ENCODE data around the gene GIPC2. TPM values are rescaled to one million over a fixed set of nuclear protein-coding genes. Genes with fewer than 3 reads are reported as not detected.
"Not testable (repeated sequence)": the region's sequence is repeated elsewhere in the genome, so short reads cannot be mapped to it uniquely, and the experiment has no call there.

Gene GIPC2
- total RNA-seq = 31.9 and 37.2 TPM in 2 replicates

DNA sequence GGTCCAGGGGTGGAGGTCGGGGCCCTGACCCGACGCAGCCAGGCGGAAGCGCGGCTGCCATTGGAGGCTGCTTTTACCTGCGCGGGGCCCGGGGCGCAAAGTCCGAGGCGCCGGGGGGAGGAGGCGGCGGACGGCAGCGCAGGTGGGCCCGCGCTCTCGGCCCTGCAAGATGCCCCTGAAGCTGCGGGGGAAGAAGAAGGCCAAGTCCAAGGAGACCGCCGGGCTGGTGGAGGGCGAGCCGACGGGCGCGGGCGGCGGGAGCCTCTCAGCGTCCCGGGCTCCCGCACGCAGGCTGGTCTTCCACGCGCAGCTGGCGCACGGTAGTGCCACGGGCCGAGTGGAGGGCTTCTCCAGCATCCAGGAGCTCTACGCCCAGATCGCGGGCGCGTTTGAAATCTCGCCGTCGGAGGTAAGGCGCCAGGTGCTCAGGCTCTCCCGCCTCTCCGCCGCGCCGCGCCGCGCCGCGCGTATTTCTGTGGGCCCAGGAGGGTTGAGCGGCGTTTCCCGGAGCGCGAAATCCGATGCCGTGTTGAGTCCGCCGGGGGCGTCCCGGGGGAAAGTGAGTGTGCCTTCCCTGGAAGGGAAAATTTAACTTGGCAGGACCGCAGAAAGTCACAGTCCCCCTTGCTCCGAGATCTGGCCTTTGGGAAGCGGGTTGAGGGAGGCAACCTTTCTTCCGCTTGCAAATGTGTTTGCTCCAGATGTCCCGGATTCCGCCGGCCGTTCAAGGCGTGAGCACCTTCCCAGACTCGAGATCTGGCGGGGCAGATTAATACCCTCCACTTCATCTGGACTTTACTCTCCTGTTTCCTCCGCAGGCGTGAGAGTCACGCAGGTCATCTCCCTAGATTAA is at the start of gene GIPC2:
TSS of gene GIPC2 (plus strand) at position 41 of the 853 bp plus-strand sequence. CDS start at position 170, 129 bp downstream.
- DNase-seq (ENCODE audit: low read depth in 2 of 2) = peak in 1 of 2 donors; percentile 59

GRCh38 chr1:77996734-77997133 is 49.0 kb upstream of the GIPC2 start:
- no peak for DNase-seq (ENCODE audit: low read depth in 2 of 2)

DNA sequence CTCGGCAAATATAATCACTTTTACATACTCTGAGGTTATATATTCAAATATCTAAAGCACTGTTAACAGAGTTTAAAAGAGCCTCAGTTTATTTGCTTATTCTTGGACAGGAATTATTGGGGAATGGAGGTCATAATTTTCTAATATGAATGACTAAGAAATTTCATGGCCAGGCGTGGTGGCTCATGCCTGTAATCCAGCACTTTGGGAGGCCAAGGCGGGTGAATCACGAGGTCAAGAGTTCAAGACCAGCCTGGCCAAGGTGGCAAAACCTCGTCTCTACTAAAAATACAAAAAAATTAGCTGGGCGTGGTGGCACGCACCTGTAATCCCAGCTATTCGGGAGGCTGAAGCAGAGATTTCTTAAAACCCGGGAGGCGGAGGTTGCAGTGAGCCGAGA is 45.2 kb upstream of the GIPC2 start:
- DNase-seq (ENCODE audit: low read depth in 2 of 2) = not testable (repeated sequence)

DNA sequence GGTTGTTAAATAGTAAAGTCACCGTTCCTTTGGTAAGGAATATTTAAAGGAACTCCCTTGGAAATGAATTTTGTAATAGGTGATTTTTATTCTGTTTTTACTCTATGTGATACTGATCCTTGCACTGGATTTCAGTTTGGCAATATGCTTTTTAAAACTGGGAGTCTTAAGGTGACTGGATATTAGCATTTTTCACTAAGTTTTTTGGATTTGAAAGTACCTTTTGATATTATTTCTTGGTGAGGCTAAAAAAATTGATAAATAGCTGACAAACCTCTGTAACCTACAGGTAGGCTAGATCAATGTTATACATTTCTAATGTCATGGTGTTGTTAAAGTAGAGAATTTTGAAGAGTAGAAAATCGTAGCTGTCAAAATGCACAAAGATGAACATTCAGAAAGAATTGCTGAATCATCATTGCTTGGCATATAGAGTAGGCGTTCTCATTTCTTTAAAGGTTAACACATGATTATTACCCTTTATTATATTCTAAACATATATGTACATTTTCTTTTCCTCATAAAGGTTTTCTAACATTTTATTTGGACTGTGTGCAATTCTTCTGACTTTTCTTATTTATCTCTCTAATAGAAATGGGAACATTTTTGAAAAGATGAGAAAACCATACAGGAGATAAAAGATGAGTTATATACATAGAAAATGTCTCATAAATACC is 42.6 kb upstream of the GIPC2 start:
- no peak for DNase-seq (ENCODE audit: low read depth in 2 of 2)

DNA sequence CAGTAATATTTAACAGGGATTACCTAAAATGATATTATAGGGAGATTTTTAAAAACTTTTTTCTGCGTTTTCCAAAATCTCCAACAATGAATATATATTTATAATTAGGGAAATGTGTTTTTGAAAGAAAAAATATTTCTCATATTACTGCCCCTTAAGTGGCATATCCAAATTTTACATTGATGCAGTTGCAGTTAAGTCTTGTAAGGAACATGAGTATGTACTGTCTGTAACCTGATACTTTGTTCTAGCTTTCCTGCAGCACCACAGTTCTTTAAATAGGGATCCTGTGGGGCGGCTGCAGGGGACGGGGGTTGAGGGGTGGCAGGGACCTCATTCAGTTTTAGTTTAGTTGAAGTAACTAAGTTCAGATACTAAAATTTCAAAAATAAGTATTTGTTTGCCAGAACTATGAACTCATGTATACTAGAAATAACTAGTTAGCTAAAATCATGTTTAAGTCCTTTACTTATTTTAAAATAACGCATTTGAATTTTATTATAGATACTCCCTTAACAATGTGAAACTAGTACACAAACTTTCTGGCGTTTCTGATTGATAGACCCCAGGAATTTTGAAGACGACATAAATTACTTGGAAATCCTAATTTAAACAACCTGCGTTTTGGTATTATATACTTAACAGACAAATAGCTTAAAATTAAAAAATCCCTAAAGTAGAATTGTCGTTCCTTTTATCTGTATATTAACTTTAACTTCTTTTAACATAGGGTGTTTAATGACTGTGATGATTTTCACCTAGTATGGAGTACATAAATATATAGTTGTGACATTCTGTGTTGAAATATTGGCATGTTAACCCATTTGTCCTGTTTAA is 41.7 kb upstream of the GIPC2 start:
- peak in 1 of 2 donors; percentile 79 for DNase-seq (ENCODE audit: low read depth in 2 of 2)

DNA sequence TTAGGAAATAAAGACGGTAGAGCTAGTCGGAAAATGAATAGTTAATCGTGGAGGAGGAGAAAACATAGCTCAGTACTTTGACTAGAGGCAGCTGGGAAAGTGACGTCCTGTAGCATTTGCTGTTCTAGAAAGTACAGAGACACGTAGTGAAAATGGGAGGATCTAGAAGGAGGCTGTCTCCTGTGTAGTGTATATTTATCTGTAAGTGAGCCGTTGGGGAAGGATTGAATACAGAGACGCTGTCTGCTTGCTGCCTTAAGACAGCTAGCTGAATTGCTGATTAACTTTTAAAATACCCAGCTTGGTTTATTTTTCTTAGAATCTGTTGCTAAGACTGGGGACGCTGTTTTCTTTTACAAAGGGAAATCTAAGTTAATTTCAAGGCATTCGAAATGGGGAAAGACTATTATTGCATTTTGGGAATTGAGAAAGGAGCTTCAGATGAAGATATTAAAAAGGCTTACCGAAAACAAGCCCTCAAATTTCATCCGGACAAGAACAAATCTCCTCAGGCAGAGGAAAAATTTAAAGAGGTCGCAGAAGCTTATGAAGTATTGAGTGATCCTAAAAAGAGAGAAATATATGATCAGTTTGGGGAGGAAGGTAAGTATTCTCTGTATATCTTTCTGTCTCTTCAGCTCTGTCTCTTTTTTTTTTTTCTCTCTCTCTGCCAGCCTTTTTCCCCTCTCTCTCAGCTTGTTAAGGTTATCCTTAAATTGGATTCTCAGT is 40.9 kb upstream of the GIPC2 start, which contains the start of gene DNAJB4:
TSS of gene DNAJB4 (plus strand) at position 221 of the 729 bp plus-strand sequence. CDS start at position 393, 172 bp downstream.
- peak; percentile 95 to 99 for DNase-seq (ENCODE audit: low read depth in 2 of 2)

GRCh38 chr1:78005448-78005722 is 40.4 kb upstream of the GIPC2 start:
- DNase-seq (ENCODE audit: low read depth in 2 of 2) = no peak

- DNase-seq (ENCODE audit: low read depth in 2 of 2) = peak; percentile 89
Observed at GRCh38 chr1:78005755-78006154, 40.0 kb upstream of the GIPC2 start.

- DNase-seq (ENCODE audit: low read depth in 2 of 2) = no peak
Observed at GRCh38 chr1:78006521-78006920, 39.2 kb upstream of the GIPC2 start.

DNA sequence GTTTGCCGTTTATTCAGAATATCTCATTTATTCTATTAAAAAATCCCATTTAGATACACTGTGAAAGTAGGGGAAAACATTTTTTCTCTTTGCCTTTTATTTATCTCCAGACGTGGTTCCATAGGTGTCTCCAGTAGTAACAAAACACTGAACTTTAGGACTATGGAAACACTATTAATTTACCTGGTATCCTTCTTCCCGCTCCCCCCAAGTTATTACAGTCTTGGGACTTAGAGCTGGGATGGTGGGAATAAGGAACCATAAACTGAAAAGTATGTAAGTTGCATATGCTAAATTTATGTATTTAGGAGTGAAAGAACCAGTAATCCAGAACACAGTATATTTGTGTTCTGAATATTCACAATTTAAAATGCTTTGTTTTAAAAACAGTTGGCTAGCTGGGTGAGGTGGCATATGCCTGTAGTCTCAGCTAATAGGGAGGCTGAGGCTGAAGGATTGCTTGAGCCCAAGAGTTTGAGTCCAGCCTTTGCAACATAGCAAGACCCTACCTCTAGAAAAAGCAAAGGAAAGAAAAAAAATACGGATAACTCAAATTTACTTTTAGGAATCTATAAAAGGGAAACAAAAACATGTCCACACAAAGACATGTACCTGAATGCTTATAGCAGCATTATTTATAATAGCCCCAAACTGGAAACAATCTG is 38.0 kb upstream of the GIPC2 start:
- DNase-seq (ENCODE audit: low read depth in 2 of 2) = peak in 1 of 2 donors; percentile 35

GRCh38 chr1:78009276-78009675 is 36.5 kb upstream of the GIPC2 start:
- peak in 1 of 2 donors; percentile 24 for DNase-seq (ENCODE audit: low read depth in 2 of 2)

DNA sequence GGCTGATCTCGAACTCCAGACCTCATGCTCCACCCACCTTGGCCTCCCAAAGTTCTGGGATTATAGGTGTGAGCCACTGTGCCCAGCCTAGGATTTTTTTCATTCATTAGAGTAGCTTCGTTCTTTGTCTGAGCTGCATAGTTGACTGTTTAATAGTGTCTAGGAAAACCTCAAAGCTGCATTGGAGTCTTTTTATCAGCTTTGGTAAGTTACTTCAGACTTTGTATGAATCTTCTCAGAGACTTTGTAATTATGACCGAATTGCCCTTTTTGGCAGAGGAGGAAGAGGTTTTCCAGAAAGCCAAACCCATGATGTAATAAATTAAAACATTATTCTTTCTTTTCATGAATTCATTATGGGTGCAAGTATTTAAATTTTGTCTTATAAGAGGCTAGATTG is 35.9 kb upstream of the GIPC2 start:
- DNase-seq (ENCODE audit: low read depth in 2 of 2) = no peak

DNA sequence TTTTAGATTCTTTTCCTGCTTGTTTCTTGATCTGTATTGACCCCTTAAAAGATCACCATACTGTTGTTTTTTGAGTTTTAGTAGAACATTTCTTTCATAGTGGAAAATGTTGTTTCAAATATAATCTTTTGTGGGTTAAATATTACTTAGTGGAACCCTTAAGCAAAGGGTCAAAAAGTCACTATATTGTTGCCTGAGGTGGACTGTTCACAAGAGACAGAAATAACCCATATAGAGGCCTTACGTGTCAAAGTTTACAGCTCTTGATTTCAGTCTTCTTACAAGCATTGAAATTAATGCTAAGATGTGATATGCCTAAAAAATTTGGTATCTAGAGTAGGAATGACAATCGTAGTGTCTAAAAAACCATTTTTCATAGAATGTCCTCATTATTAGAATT is 34.7 kb upstream of the GIPC2 start:
- DNase-seq (ENCODE audit: low read depth in 2 of 2) = no peak

GRCh38 chr1:78015148-78015547 is 30.6 kb upstream of the GIPC2 start:
- DNase-seq (ENCODE audit: low read depth in 2 of 2) = no peak

DNA sequence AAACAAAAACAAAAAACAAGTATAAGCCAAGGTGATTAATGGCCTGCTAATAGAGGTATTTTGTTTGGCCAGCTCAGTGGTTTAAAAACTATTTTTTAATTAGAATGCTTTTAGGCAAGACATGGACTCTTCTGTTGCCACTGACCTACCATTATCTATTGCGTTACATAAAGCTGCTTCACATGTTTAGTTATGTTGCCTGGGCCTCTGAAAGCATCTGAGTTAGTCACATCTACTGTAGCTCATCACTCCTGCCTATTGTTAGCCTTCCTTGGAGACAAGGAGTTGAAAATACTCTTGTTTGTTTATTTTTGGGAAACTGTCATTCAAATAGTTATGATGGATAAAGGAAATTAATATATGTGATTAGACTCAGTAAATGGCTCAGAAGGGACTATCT is 26.7 kb upstream of the GIPC2 start:
- DNase-seq (ENCODE audit: low read depth in 2 of 2) = no peak

DNA sequence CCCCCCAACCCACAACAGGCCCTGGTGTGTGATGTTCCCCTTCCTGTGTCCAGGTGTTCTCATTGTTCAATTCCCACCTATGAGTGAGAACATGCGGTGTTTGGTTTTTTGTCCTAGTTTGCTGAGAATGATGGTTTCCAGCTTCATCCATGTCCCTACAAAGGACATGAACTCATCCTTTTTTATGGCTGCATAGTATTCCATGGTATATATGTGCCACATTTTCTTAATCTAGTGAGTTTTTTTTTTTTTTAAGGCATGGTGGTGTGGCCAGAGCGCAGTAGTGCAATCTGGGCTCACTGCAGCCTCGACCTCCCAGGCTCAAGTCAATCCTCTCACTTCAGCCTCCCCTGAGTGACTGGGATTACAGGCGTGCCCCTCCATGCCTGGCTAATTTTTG is 24.6 kb upstream of the GIPC2 start:
- DNase-seq (ENCODE audit: low read depth in 2 of 2) = not testable (repeated sequence)

- DNase-seq (ENCODE audit: low read depth in 2 of 2) = no peak
Observed at GRCh38 chr1:78029793-78030192, 16.0 kb upstream of the GIPC2 start.

GRCh38 chr1:78032996-78033796 is 12.6 kb upstream of the GIPC2 start:
- no peak for DNase-seq (ENCODE audit: low read depth in 2 of 2)

GRCh38 chr1:78033797-78034172 is 12.0 kb upstream of the GIPC2 start:
- DNase-seq (ENCODE audit: low read depth in 2 of 2) = no peak

DNA sequence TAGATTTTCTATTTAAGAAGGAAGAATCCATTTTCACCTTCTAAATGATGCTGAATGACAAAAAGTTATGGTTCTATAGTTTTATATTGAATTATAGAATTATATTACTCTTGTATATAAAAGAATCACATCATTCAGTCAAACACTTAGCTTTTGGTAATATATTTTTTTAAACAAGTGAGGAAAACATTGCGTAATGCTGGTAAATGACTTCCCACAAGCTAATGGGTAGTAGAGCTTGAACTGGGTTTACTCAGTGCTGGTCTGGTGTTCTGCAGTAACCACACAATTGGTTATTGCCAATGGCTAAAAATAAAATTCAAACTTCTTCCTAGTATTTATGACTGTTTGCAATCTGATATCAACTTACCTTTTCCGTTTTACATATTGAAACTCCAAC is 10.6 kb upstream of the GIPC2 start:
- DNase-seq (ENCODE audit: low read depth in 2 of 2) = no peak

All from dermis microvascular lymphatic vessel endothelial cell (primary cell).